Testis (tissue), 3 donors: Measurements from ENCODE around the gene APRT. TPM values are rescaled to one million over a fixed set of nuclear protein-coding genes. Genes with fewer than 3 reads are reported as not detected.

ENCODE experiments used
- DNase-seq: peaks from one replicate; pipeline ENCODE4 v3.0.0-alpha.2; 2019
- H3K27ac ChIP-seq, 2 donors: fragments of 200-600 bp; sonication (generic); one replicate each; pipeline ENCODE4 v1.5.1; 2019
- H3K27me3 ChIP-seq: fragments of 200-600 bp; sonication (generic); one replicate; pipeline ENCODE4 v1.5.1; 2019
- H3K36me3 ChIP-seq: fragments of 200-600 bp; sonication (generic); one replicate; pipeline ENCODE4 v1.5.1; 2017; ENCODE audit warnings: low read depth; ENCODE audit errors: missing control alignments
- H3K4me1 ChIP-seq: fragments of 200-600 bp; sonication (generic); one replicate; pipeline ENCODE4 v1.5.1; 2019
- H3K4me3 ChIP-seq, 2 donors: fragments of 200-600 bp; sonication (generic); one replicate each; pipeline ENCODE4 v1.5.1; 2017 to 2019
- H3K9me3 ChIP-seq: fragments of 200-600 bp; sonication (generic); one replicate; pipeline ENCODE4 v1.5.1; 2017
- POLR2A ChIP-seq: fragments of 450-650 bp; IDR thresholded peaks from one replicate; pipeline ENCODE4 v1.6.1; 2017; ENCODE audit warnings: antibody characterized with exemption, mild to moderate bottlenecking, moderate library complexity
- WGBS, 2 donors: methylation state at CpG; one replicate each; pipeline ENCODE4 v1.1.5; 2018; 5-methylcytosine and 5-hydroxymethylcytosine counted together
- intact Hi-C: fragments of 100-400 bp; cut with DNase I; formaldehyde crosslinking; loops from one replicate; pipeline ENCODE4 v1.15.1; 2023; ENCODE audit warnings: low total_unique reads
- polyA plus RNA-seq: library from polyadenylated mRNA; stranded (reverse); fragments of 350-450 nt; fragmentation: Illumina TruSeq; extraction: RNeasy Lipid Tissue Mini Kit (QIAGEN cat#74804); gene quantifications from one replicate; pipeline ENCODE4 v1.2.3, GENCODE V29; 2014; ENCODE audit warnings: low read depth, low replicate concordance; ENCODE audit not compliant: insufficient read depth
- total RNA-seq, 2 donors: library from RNA; depleted of rRNA; stranded (reverse); fragments of >200 nt; gene quantifications; one replicate each; pipeline ENCODE4 v1.2.3, GENCODE V29; 2016
- TF ChIP-seq, protein P1 (sequence below), 3 experiments: fragments of 450-650 bp in 2 of 3; fragments of 200-600 bp in 1 of 3; sonication (generic) in 1 of 3; IDR thresholded peaks; one replicate each; pipeline ENCODE4 v1.5.1; 2016 to 2019; ENCODE audit warnings: antibody characterized with exemption in 3 of 3, mild to moderate bottlenecking in 2 of 3, moderate library complexity in 1 of 3

APRT gene
- total and polyA plus RNA-seq, 3 donors from 2014 or later, result 62.1 to 86.0 (median 82.1) TPM

DNA sequence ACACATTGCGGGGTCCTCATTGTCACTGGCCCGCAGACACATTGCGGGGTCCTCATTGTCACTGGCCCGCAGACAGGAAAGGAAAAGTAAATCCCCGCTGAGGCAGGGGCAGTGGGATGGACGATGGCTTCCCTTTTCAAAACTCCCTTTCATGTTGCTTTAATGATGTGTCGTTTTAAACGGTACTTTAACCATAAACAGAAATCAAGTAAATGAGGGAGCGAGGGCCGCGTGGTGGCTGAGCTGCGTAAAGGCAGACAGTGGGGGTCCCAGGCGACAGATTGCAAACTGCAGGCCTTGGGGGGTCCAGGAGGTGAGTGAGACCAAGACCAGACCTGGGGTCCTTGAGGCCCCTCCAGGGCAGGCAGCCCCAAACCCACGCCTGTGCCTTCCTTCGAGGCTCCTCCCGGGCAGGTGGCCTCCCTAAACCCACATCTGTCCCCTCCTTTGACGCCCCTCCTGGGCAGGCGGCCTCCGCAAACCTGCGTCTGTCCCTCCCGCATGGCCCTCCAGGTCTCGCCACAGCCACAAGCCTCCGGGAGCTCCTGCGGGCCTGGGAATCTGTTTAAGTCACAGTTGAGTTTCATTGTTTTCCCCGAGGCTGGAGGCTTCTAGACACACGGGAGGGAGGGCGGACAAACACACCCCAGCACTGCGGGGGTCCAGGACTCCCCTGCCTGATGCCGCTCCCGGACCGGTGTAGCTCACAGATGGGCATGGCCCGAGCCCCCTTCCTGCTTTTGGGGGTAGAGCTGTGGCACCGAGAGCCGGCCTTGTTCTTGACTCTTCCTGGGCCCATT lies 34.1 kb downstream of the APRT start:
- no peaks in the 10 kb centered on the region for H3K27me3 ChIP-seq
- peaks cover 25% of the 10 kb centered on the region for H3K4me1 ChIP-seq
- DNase-seq, result no peak
- intact Hi-C loops, result no loop called here
- TF ChIP-seq POLR2A, result no peak
- TF ChIP-seq, protein P1, sequence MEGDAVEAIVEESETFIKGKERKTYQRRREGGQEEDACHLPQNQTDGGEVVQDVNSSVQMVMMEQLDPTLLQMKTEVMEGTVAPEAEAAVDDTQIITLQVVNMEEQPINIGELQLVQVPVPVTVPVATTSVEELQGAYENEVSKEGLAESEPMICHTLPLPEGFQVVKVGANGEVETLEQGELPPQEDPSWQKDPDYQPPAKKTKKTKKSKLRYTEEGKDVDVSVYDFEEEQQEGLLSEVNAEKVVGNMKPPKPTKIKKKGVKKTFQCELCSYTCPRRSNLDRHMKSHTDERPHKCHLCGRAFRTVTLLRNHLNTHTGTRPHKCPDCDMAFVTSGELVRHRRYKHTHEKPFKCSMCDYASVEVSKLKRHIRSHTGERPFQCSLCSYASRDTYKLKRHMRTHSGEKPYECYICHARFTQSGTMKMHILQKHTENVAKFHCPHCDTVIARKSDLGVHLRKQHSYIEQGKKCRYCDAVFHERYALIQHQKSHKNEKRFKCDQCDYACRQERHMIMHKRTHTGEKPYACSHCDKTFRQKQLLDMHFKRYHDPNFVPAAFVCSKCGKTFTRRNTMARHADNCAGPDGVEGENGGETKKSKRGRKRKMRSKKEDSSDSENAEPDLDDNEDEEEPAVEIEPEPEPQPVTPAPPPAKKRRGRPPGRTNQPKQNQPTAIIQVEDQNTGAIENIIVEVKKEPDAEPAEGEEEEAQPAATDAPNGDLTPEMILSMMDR (IDR thresholded peaks at IDR 0.05), result no peak
- no peaks in the 10 kb centered on the region for H3K9me3 ChIP-seq
- H3K36me3 ChIP-seq, result no peaks in the 10 kb centered on the region
- WGBS, 2 donors, result 87 to 90% methylated on average over 33 to 34 of the region's 34 CpGs
- H3K27ac ChIP-seq, result no peak overlapping the region
- no peak overlapping the region for H3K4me3 ChIP-seq

DNA sequence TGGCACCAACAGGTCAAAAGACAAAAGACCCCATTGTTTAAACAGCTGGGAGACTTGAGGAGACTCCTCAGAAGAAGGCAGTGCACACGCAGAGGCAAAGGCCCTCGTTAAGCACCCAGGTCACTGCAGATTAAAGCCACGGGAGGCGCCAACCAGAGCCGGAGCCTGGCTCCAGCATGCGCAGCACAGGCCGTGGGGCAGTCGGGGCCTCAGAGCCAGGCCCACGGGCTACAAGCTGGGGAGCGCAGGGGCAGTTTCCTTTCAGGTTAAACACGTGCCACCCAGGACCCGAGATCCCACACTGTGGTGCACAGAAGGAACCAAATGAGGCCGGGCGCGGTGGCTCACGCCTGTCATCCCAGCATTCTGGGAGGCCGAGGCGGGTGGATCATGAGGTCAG lies 35.9 kb downstream of the APRT start:
- Histone ChIP-seq H3K9me3 (no peaks in the 10 kb centered on the region), H3K36me3 (no peaks in the 10 kb centered on the region), H3K4me1 (peaks cover 31% of the 10 kb centered on the region), H3K27me3 (no peaks in the 10 kb centered on the region), H3K27ac (no peak overlapping the region), H3K4me3 (no peak overlapping the region)
- DNase-seq, result no peak
- 74 to 78% methylated on average over 17 to 18 of the region's 18 CpGs for WGBS, 2 donors
- intact Hi-C loops, result no loop called here
- no peak for TF ChIP-seq POLR2A
- TF ChIP-seq, protein P1 (IDR thresholded peaks at IDR 0.05), result no peak

DNA sequence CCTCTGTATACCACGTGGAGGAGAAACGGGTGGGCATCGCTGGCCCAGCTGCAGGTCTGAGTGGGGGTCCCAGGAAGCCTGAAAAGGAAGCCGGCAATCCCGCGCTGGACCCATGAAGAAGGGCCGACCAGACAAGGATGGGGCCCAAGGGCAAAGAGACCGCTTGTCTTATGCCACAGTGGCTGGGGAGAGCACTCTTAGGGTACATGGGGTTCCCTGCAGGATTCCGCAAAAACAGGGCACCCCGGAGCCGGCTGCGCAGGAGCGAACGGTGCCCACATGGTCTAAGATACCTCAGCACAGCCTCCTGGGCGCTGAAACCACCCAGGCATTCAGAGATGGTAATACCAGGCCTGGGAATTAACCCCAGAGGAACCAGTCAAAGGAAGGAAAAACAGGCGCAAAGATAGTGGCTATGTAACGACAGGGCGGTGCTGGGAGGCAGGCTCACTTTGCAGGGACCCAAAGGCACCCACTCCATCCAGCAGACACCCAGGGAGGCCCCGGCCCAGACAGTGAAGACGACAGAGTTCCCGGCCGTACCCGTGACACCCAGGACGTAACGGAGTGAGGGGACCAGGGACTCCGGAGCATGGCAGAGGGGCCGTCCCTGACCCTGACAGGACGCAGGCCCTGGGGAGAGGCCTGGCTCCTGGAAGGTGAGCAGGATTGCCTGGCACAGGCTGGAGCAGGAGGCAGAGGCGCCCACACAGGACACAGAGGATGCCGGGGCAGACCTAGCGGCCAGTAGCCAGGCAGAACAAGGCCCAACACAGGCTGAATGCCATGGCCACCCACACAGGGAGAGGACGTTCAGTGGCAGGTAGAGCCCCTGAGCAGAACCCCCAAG lies 37.0 kb downstream of the APRT start:
- Histone ChIP-seq H3K36me3 (no peaks in the 10 kb centered on the region), H3K27ac (no peak overlapping the region), H3K4me1 (peaks cover 35% of the 10 kb centered on the region), H3K9me3 (no peaks in the 10 kb centered on the region), H3K27me3 (no peaks in the 10 kb centered on the region), H3K4me3 (no peak overlapping the region)
- WGBS, 2 donors, result 92 to 95% methylated on average over 28 to 32 of the region's 32 CpGs
- no peak for DNase-seq
- TF ChIP-seq POLR2A, result no peak
- TF ChIP-seq, protein P1 (IDR thresholded peaks at IDR 0.05), result no peak
- intact Hi-C loops, result no loop called here

DNA sequence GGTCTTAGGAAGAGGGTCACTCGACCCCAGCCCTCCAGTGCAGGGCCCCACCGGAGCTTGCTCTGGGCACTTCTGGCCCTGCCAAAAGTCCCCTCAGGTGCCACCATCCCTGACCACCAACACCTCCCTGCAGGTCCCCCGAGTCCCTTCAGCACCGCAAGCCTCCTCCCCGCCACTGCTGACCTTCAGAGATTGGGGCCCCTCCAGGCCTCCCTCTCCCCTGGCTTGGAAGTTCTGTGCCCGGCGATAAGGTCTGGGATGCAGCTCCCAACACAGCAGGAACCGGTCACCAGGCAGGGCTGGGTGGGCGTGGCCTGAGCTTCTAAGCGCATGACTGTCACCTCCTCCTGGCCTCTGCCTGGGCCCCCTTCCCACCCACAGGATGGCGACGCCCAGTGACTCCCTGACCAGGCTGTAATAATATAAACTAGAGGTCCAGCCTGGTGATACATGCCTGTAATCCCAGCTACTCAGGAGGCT lies 37.9 kb downstream of the APRT start:
- H3K9me3 ChIP-seq, result no peaks in the 10 kb centered on the region
- intact Hi-C loops, result no loop called here
- TF ChIP-seq, protein P1 (IDR thresholded peaks at IDR 0.05), result no peak
- TF ChIP-seq POLR2A, result no peak
- H3K27ac ChIP-seq, result no peak overlapping the region
- no peaks in the 10 kb centered on the region for H3K36me3 ChIP-seq
- no peaks in the 10 kb centered on the region for H3K27me3 ChIP-seq
- peaks cover 29% of the 10 kb centered on the region for H3K4me1 ChIP-seq
- 72% methylated on average over 12 of the region's 12 CpGs; no CpG with 5 or more reads in 1 of the 2 donors for WGBS, 2 donors
- DNase-seq, result no peak
- H3K4me3 ChIP-seq, result no peak overlapping the region
